Ureter (tissue), 1 donor: ENCODE results near the gene LEO1. TPM values are rescaled to one million over a fixed set of nuclear protein-coding genes. Genes with fewer than 3 reads are reported as not detected.

ENCODE experiments used
- DNase-seq: peaks from one replicate; pipeline ENCODE4 v3.0.0-alpha.2; 2020; ENCODE audit warnings: low spot score
- total RNA-seq: library from RNA; stranded (reverse); gene quantifications from one replicate; pipeline ENCODE4 v1.2.4, GENCODE V29; 2023
- donor health status: DM: yes; HTN: yes; CAD: no.

The LEO1 gene
- total RNA-seq, 1 donor from 2014 or later = 23.1 TPM

DNA sequence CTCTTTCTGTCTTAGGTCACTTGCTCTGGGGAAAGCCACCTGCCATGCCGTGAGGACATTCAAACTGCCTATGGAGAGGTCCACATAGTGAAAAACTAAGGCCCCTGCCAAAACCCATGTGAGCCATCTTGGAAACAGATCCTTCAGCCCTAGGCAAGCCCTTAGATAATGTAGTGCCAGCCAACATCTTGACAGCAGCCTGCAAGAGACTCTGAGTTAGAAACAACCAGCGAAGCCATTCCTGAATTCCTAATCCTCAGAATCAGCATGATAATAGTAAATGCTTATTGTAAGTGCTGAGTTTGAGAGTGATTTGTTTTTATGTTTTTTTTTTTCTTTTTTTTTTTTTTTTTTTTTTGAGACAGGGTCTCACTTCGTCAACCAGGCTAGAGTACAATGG lies 40.6 kb downstream of the LEO1 start:
- no peak for DNase-seq

GRCh38 chr15:51926809-51927208 lies 44.8 kb downstream of the LEO1 start:
- DNase-seq = no peak

DNA sequence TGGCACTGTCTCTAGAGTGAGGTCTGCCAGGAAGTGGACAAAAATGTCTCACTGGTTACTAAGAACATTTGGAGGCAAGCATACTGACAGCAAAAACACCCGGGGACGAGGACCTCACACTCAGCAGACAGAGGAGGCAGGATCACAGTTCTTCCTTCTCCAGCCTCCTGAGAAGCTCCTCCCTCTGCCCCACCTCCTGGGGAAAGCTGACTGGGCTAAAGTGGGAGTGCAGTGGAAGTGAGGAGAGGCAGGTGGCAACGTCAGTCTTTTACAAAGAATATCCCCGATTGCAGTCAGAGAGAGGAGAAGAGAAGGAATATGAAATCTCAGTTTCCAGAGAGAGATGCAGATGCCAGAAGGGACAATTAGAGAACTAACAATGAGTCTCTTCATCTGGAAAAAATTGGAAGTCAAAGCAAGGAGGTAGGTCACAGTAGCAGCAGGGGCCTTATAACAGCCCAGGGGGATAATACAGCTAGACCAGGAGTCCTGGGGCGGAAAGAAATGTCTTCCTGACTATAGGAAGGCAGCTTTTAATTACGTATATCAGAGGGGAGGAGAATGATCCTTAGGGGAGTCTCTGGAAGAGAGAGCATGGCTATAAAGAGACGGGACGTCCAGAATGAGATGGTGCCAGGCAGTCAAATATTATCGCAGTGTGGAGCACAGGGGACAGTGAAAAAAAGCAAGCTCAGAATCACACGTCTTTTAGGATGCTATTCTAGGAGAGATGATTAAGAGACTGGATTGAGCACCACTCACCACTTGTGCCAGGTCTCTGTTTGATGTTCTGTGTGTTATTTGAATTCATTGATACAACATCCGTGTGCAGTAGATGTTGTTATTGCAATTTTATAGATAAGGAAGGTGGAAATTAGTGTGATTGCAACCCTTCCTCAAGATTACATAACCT lies 47.2 kb downstream of the LEO1 start:
- no peak for DNase-seq

DNA sequence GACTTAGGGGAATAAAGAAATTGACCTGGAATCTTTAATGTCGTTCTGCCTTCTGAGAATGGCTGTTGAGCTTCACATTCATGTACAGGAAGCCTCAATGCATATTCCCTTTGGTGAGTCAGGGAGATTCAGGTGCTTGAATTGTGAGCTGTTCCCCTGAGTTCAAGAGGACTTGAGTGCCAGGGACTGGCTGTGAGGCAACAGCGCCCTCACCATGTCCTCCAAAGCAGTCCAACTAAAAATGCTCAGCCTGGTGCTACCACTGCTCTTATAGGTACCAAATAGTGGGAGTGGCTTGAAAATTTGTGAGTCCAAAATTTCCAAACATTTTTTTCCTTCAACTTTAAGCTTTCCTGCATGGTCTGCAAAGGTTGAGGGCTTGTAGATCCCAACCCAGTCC lies 54.1 kb downstream of the LEO1 start:
- no peak for DNase-seq

GRCh38 chr15:51912528-51912927 lies 59.0 kb downstream of the LEO1 start:
- DNase-seq = no peak

DNA sequence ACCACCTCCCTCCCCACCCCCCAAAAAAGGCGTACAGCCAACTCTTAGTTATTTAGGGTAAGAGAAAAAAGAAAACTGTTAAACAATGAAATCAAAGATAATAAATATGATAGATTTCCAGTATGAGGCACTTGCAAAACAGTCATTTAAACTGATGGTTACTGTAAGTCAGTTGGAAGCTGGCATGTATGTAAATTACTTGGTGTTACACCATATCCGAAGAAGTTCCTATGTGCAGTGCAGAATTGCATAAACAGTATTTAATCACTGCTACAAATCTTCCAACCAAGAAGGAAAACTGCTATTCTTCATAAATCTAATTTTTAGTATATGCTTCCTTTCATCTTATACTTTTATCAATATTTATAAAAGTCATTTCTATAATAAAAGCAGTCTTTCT lies 62.0 kb downstream of the LEO1 start:
- no peak for DNase-seq

- no peak for DNase-seq
Measured at GRCh38 chr15:51908316-51908715, 63.3 kb downstream of the LEO1 start.

DNA sequence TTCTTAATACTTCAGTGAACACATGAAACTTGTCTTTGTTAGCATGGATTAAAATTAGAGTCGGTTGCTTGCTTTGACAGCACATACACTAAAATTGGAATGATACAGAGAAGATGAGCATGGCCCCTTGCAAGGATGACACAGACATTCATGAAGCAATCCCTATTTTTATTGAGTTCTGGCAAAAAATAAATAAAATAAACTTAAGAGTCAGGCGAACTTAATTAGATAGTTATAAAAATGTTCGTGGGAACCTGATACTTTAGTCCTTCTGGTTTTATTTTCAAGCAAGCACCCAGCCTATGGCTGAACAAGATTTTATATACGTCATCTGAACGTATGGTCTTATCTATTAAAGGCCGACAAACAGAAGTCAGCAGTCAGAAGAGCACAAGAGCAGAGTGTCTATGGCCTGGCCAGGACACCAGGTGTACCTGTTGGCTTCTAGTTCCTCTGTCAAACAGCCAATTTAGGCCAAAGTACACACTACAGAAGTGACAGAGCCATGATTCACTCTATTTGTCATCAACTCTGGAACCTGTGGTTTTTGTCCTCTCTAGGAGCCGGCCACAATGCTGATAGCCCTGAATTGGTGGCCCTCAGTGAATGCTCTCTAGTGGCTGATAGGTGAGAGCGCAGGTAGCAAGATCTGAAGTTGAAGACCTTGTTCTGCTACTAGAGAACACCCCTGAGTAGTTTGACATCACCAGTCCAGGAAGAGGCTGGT lies 64.3 kb downstream of the LEO1 start:
- DNase-seq = peak; percentile 67

- DNase-seq = no peak
Measured at GRCh38 chr15:51904931-51905330, 66.6 kb downstream of the LEO1 start.

DNA sequence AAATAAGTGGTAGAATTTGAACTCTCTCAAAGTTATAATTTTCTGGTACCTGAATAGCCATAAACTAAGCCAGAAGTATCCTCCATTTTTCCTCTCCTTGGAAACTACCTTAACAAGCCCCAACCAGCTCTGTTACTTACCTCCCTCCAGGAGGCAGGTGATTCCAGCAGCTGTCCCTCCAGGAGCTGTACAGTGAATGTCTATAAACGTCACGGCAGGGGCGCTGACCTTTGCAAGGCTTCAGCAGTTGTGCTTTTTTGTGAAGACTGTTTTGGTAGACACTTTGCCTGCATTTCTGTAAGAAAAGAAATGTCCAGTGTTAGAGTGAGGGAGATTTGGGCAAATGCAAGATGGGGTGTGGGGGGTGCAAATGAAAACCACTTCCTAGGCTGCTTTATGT lies 67.2 kb downstream of the LEO1 start:
- DNase-seq = no peak

GRCh38 chr15:51889486-51889885 lies 82.1 kb downstream of the LEO1 start:
- DNase-seq = no peak

DNA sequence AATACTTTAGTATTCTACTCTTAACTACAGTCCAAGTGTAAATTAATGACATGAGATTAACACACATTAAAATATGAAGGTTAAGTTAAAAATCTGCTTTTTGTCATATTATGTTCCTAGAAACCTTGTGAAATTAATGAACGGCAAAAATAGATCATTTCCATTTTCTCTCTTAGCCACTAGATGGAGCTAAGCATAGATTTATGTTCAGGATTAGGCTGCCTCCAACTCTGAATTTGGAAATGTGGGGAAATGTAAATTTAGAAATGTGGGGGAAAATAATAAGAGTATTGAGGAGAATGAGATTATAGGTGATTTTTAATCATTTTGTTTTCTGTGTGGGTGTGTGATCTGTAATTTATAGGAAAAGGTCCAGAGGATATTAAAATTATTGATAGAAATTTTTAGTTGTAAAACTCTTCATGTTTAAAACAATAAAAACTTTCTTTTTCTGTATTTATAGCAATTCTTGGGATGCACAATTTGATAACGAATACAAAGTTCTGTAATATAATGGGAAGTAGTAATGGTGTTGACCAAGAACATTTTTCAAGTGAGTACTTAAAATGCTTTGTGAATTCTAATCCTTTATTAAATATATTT lies 82.9 kb downstream of the LEO1 start:
- DNase-seq = no peak

Other genes starting within 250 kb of the LEO1 start
- gene LYSMD2, start 234.1 kb downstream of the LEO1 start, total RNA-seq = 13.1 TPM
- gene TMOD2, start 220.2 kb downstream of the LEO1 start, total RNA-seq = 9.2 TPM
- 44.2 TPM for gene TMOD3, start 142.1 kb downstream of the LEO1 start, total RNA-seq
- 31.9 TPM for gene MAPK6, start 47.4 kb upstream of the LEO1 start, total RNA-seq
- 2.5 TPM for gene BCL2L10, start 141.0 kb upstream of the LEO1 start, total RNA-seq
- gene GNB5, start 219.6 kb upstream of the LEO1 start, total RNA-seq = 29.4 TPM